GM12873 (cell line): ENCODE measurements around the gene RAB9A.

Experiments
- CTCF ChIP-seq: IDR thresholded peaks from 2 replicates; pipeline ENCODE4 v1.5.1; 2012; ENCODE audit warnings: low read depth, mild to moderate bottlenecking, moderate library complexity, low read length, control low read depth; ENCODE audit not compliant: insufficient read depth; ENCODE audit errors: missing control alignments

Gene RAB9A

GRCh38 chrX:13676885-13677284 lies 12.0 kb upstream of the RAB9A start:
- TF ChIP-seq CTCF, result no peak

GRCh38 chrX:13681595-13681994 lies 7.3 kb upstream of the RAB9A start:
- no peak for TF ChIP-seq CTCF

GRCh38 chrX:13684361-13684760 lies 4.6 kb upstream of the RAB9A start:
- no peak for TF ChIP-seq CTCF

- no peak for TF ChIP-seq CTCF
These were observed 3.7 kb upstream of the RAB9A start for GRCh38 chrX:13685126-13685763.

- TF ChIP-seq CTCF, result no peak
These were observed 1.7 kb upstream of the RAB9A start for GRCh38 chrX:13687203-13687602.

- no peak for TF ChIP-seq CTCF
These were observed 457 bp upstream of the RAB9A start for GRCh38 chrX:13688384-13688957.

GRCh38 chrX:13689741-13690211 lies 848 bp downstream of the RAB9A start:
- no peak for TF ChIP-seq CTCF
